ENCODE results near the gene EMP2. TPM values are rescaled to one million over a fixed set of nuclear protein-coding genes. Genes with fewer than 3 reads are reported as not detected.
A peak's percentile ranks its signal among the peaks of the same experiment; 100 is the strongest.
"Not testable (repeated sequence)": the region's sequence is repeated elsewhere in the genome, so short reads cannot be mapped to it uniquely, and the experiment has no call there.

The EMP2 gene
- total and polyA plus RNA-seq, 12 donors, result 5.9 to 34.0 (median 12.9) TPM

GRCh38 chr16:10509534-10510025, 70.8 kb downstream of the EMP2 start:
- no peaks in the 10 kb centered on the region for H3K36me3 ChIP-seq (replicated peaks in 1 of 2)

DNA sequence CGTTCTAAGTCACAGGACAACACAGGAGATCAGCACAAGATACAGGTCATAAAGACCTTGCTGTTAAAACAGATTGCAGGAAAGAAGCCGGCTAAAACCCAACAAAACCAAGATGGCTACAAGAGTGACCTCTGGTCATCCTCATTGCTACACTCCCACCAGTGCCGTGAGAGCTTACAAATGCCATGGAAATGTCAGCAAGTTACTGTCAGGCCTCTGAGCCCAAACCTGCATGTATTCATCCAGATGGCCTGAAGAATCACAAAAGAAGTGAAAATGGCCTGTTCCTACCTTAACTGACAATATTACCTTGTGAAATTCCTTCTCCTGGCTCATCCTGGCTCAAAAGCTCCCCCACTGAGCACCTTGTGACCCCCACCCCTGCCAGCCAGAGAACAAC, 75.1 kb downstream of the EMP2 start:
- not testable (repeated sequence) for H3K4me3 ChIP-seq; H3K36me3 ChIP-seq (replicated peaks in 1 of 2); H3K9me3 ChIP-seq (replicated peaks in 1 of 3); DNase-seq; H3K4me1 ChIP-seq (replicated peaks in 1 of 2); H3K27ac ChIP-seq; H3K27me3 ChIP-seq
- WGBS, 4 donors, result 56 to 80% (median 75%) methylated on average over 3 of the region's 3 CpGs
- intact Hi-C loops (cut with DNase I), result loop anchor here (5.0 to 10.0 kb wide), 3 partner anchors 188 to 250 kb away; no protein-coding TSS in a partner anchor

More at GRCh38 chr16:10509534-10510025, 70.8 kb downstream of the EMP2 start:
- no peak for TF ChIP-seq POLR2A (IDR thresholded peaks at IDR 0.05)
- TF ChIP-seq, protein P1, sequence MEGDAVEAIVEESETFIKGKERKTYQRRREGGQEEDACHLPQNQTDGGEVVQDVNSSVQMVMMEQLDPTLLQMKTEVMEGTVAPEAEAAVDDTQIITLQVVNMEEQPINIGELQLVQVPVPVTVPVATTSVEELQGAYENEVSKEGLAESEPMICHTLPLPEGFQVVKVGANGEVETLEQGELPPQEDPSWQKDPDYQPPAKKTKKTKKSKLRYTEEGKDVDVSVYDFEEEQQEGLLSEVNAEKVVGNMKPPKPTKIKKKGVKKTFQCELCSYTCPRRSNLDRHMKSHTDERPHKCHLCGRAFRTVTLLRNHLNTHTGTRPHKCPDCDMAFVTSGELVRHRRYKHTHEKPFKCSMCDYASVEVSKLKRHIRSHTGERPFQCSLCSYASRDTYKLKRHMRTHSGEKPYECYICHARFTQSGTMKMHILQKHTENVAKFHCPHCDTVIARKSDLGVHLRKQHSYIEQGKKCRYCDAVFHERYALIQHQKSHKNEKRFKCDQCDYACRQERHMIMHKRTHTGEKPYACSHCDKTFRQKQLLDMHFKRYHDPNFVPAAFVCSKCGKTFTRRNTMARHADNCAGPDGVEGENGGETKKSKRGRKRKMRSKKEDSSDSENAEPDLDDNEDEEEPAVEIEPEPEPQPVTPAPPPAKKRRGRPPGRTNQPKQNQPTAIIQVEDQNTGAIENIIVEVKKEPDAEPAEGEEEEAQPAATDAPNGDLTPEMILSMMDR (IDR thresholded peaks at IDR 0.05), result peak; percentile 62 to 92 (median 88)
- intact Hi-C loops (cut with DNase I), result loop anchor here (5.0 to 10.0 kb wide), 5 partner anchors 192 to 415 kb away; no protein-coding TSS in a partner anchor
- Histone ChIP-seq H3K27ac (no peak overlapping the region), H3K27me3 (no peaks in the 10 kb centered on the region), H3K9me3 (replicated peaks in 1 of 3) (no peaks in the 10 kb centered on the region), H3K4me3 (no peak overlapping the region), H3K4me1 (replicated peaks in 1 of 2) (peaks cover 5 to 6% of the 10 kb centered on the region in 2 donors)
- DNase-seq, result peak; percentile 69 to 83 (median 74)
- 4 to 22% (median 19%) methylated on average over 5 to 6 of the region's 6 CpGs for WGBS, 4 donors

DNA sequence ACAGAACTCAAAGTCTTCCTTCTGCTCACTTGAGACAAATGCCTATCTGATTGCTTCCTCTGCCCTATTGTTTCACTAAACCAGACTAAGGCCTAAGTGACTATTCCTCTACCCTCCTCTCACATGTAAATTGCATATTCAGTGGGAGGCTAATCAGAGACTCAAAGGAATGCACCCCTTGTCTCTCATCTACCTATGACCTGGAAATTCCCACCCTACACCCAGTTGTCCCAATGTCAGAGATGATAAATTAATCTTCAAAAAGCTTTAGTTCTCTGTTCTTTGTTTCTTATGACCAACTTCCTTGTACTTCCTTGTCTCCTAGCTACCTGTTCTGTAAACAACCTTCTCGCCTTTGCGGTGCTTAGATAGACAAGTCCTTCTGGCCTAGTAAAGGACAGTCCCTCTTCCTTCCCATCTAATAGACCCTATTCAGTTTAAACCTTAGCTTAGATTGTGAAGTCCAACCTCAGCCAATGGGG, 76.0 kb downstream of the EMP2 start:
- 86 to 88% (median 87%) methylated on average over 2 of the region's 2 CpGs for WGBS, 4 donors
- H3K36me3 ChIP-seq (replicated peaks in 1 of 2), result no peaks in the 10 kb centered on the region
- no peak for DNase-seq
- H3K4me3 ChIP-seq, result no peak overlapping the region
- H3K27me3 ChIP-seq, result no peaks in the 10 kb centered on the region
- no peaks in the 10 kb centered on the region for H3K9me3 ChIP-seq (replicated peaks in 1 of 3)
- H3K4me1 ChIP-seq (replicated peaks in 1 of 2), result no peaks in the 10 kb centered on the region
- TF ChIP-seq POLR2A (IDR thresholded peaks at IDR 0.05), result no peak
- TF ChIP-seq, protein P1 (IDR thresholded peaks at IDR 0.05), result no peak
- H3K27ac ChIP-seq, result no peak overlapping the region
- intact Hi-C loops (cut with DNase I), result loop anchor here in 1 of 2 donors (10.0 kb wide), 1 partner anchor 250 kb away; no protein-coding TSS in a partner anchor

GRCh38 chr16:10502776-10503175, 77.6 kb downstream of the EMP2 start:
- TF ChIP-seq, protein P1 (IDR thresholded peaks at IDR 0.05), result no peak
- TF ChIP-seq POLR2A (IDR thresholded peaks at IDR 0.05), result no peak
- H3K27me3 ChIP-seq, result no peaks in the 10 kb centered on the region
- H3K36me3 ChIP-seq (replicated peaks in 1 of 2), result no peaks in the 10 kb centered on the region
- intact Hi-C loops (cut with DNase I), result loop anchor here in 1 of 2 donors (10.0 kb wide), 1 partner anchor 248 kb away; no protein-coding TSS in a partner anchor
- H3K9me3 ChIP-seq (replicated peaks in 1 of 3), result no peaks in the 10 kb centered on the region
- WGBS, 4 donors, result 80 to 93% (median 89%) methylated on average over 6 of the region's 6 CpGs
- no peak overlapping the region for H3K27ac ChIP-seq
- H3K4me3 ChIP-seq, result no peak overlapping the region
- no peaks in the 10 kb centered on the region for H3K4me1 ChIP-seq (replicated peaks in 1 of 2)
- DNase-seq, result no peak

All from adrenal gland (tissue), 12 donors.